B cell (primary cell): ENCODE data around the gene ALDH3B1.
"Not testable (repeated sequence)": the region's sequence is repeated elsewhere in the genome, so short reads cannot be mapped to it uniquely, and the experiment has no call there.

Experiments used
- EZH2 ChIP-seq: IDR thresholded peaks from 2 replicates; pipeline ENCODE4 v1.6.1; 2012; ENCODE audit warnings: borderline replicate concordance, low read depth, mild to moderate bottlenecking, moderate library complexity, low read length; ENCODE audit not compliant: insufficient read depth, poor library complexity, severe bottlenecking
- TF ChIP-seq, protein P1 (sequence below): fragments of 200-600 bp; IDR thresholded peaks from one replicate; pipeline ENCODE4 v1.8.0; 2022; ENCODE audit warnings: antibody characterized with exemption, mild to moderate bottlenecking

DNA sequence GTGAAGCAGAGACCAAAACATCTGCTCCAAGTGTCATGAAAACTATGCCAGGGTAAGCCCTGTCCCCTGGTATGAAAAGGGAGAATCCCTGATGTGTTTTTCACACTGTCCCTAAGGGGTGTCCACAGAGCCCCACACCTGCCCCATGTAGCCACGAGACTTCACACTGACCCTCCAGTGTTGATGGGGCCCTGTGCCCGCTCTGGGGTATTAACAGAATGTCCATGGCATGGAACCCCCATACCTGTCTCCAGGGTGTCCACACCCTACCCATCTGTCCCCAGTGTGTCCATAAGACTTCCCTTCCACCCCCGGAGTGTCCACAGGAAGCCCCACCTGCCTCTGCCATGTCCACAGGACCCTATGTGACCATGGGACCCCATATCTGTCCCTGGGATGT lies 15.0 kb upstream of the ALDH3B1 start:
- TF ChIP-seq, protein P1, sequence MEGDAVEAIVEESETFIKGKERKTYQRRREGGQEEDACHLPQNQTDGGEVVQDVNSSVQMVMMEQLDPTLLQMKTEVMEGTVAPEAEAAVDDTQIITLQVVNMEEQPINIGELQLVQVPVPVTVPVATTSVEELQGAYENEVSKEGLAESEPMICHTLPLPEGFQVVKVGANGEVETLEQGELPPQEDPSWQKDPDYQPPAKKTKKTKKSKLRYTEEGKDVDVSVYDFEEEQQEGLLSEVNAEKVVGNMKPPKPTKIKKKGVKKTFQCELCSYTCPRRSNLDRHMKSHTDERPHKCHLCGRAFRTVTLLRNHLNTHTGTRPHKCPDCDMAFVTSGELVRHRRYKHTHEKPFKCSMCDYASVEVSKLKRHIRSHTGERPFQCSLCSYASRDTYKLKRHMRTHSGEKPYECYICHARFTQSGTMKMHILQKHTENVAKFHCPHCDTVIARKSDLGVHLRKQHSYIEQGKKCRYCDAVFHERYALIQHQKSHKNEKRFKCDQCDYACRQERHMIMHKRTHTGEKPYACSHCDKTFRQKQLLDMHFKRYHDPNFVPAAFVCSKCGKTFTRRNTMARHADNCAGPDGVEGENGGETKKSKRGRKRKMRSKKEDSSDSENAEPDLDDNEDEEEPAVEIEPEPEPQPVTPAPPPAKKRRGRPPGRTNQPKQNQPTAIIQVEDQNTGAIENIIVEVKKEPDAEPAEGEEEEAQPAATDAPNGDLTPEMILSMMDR, result not testable (repeated sequence)
- not testable (repeated sequence) for TF ChIP-seq EZH2
